HepG2 (cell line): Measurements from ENCODE around the gene SPNS2. TPM values are rescaled to one million over a fixed set of nuclear protein-coding genes. Genes with fewer than 3 reads are reported as not detected.

Experiments
- ATAC-seq: fragments of 200-7000 bp; cut with Tn5 transposase; 3 replicates; pipeline ENCODE4 v1.9.1; 2020; ENCODE audit warnings: mild to moderate bottlenecking, moderate library complexity
- BruUV-seq: library from RNA; stranded (reverse); fragments of 400-500 nt; replicated peaks from 2 replicates; lab custom pipeline; 2021; lab: Mats Ljungman, UMichigan
- CTCF ChIA-PET: fragments of 300-600 bp; formaldehyde crosslinking; extraction: SDS; loops from one replicate; lab custom pipeline; 2021; ENCODE audit warnings: low total read pairs, inconsistent platforms, low intra/inter-chr PET ratio; lab: Yijun Ruan, JAX
- POLR2A ChIA-PET: fragments of 350-600 bp; sonication (Branson Sonifier 250); formaldehyde crosslinking; loops from one replicate; lab custom pipeline; 2020; ENCODE audit warnings: antibody characterized with exemption, inconsistent platforms; lab: Yijun Ruan, JAX
- DNase-seq: peaks from one replicate; pipeline ENCODE4 v3.0.0-alpha.2; 2015; ENCODE audit warnings: low spot score
- FAIRE-seq: peaks from 3 replicates; lab custom pipeline; 2011; peaks lifted over from hg19 to GRCh38; lab: Jason Lieb, UNC
- H2AFZ ChIP-seq: one replicate; pipeline ENCODE4 v1.6.1; 2011; ENCODE audit warnings: low read length, inconsistent platforms
- H3K27ac ChIP-seq: fragments of 300-600 bp; 3 replicates; pipeline ENCODE4 v1.8.0; 2011; ENCODE audit warnings: mixed run types, mild to moderate bottlenecking, mixed read lengths, low read length, inconsistent platforms; ENCODE audit not compliant: insufficient read depth; ENCODE audit errors: extremely low read length
- H3K27me3 ChIP-seq, 2 experiments: fragments of 200-600 bp in 1 of 2; 2 replicates in 1 of 2; 3 replicates in 1 of 2; pipeline versions ENCODE4 v1.6.0 to v1.8.0; 2011; ENCODE audit warnings: low read length in 2 of 2, mild to moderate bottlenecking in 2 of 2, moderate library complexity in 2 of 2, inconsistent platforms in 1 of 2; ENCODE audit not compliant: insufficient read depth in 2 of 2, control insufficient read depth in 1 of 2
- H3K36me3 ChIP-seq, 2 experiments: fragments of 200-600 bp in 1 of 2; replicated peaks in 1 of 2; 2 replicates in 1 of 2; 3 replicates in 1 of 2; pipeline versions ENCODE4 v1.5.1 to v1.8.0; 2011; ENCODE audit warnings: low read length in 2 of 2, inconsistent platforms in 1 of 2; ENCODE audit not compliant: insufficient read depth in 2 of 2, control insufficient read depth in 1 of 2
- H3K4me1 ChIP-seq: 2 replicates; pipeline ENCODE4 v1.5.1; 2012; ENCODE audit warnings: low read length, inconsistent platforms; ENCODE audit not compliant: insufficient read depth
- H3K4me2 ChIP-seq: 2 replicates; pipeline ENCODE4 v1.6.0; 2011; ENCODE audit warnings: low read depth, low read length, inconsistent platforms
- H3K4me3 ChIP-seq, 3 experiments: fragments of 200-600 bp in 1 of 3; sonication (generic), shearing (Covaris generic) in 1 of 3; replicated peaks in 1 of 3; 2 replicates each; pipeline ENCODE4 v1.5.1; 2011 to 2016; ENCODE audit warnings: low read length in 3 of 3, inconsistent platforms in 2 of 3, low read depth in 2 of 3, mild to moderate bottlenecking in 2 of 3, control low read depth in 1 of 3, mixed read lengths in 1 of 3; ENCODE audit not compliant: insufficient read depth in 1 of 3
- H3K79me2 ChIP-seq: one replicate; pipeline ENCODE4 v1.6.1; 2011; ENCODE audit warnings: low read length, inconsistent platforms; ENCODE audit not compliant: insufficient read depth
- H3K9ac ChIP-seq: 2 replicates; pipeline ENCODE4 v1.6.0; 2011; ENCODE audit warnings: mild to moderate bottlenecking, low read depth, low read length, inconsistent platforms; ENCODE audit not compliant: insufficient read depth
- H3K9me3 ChIP-seq: 2 replicates; pipeline ENCODE4 v1.5.1; 2012; ENCODE audit warnings: mild to moderate bottlenecking, low read length
- H4K20me1 ChIP-seq: 2 replicates; pipeline ENCODE4 v1.6.0; 2011; ENCODE audit warnings: inconsistent platforms, mild to moderate bottlenecking, low read length, moderate library complexity; ENCODE audit not compliant: insufficient read depth
- ARNTL ChIP-seq: sonication (generic); formaldehyde crosslinking; IDR thresholded peaks from 2 replicates; pipeline ENCODE4 v1.4.0; 2020; ENCODE audit warnings: mild to moderate bottlenecking, missing genetic modification reagents
- BRCA1 ChIP-seq: sonication (generic); formaldehyde crosslinking; IDR thresholded peaks from 2 replicates; pipeline ENCODE4 v1.4.0; 2020; ENCODE audit warnings: missing genetic modification reagents
- CERS6 ChIP-seq: sonication (generic); formaldehyde crosslinking; IDR thresholded peaks from 2 replicates; pipeline ENCODE4 v1.5.0; 2020; ENCODE audit warnings: missing genetic modification reagents
- NR2F1 ChIP-seq, 2 experiments: fragments of 450-650 bp in 1 of 2; formaldehyde crosslinking in 1 of 2; IDR thresholded peaks; 2 replicates each; pipeline versions ENCODE4 v1.5.0 to v1.6.1; 2016 to 2020; ENCODE audit warnings: mild to moderate bottlenecking in 1 of 2, missing compliant biosample characterization in 1 of 2, missing genetic modification reagents in 1 of 2, moderate library complexity in 1 of 2
- ONECUT2 ChIP-seq: sonication (generic); formaldehyde crosslinking; IDR thresholded peaks from 2 replicates; pipeline ENCODE4 v1.4.0; 2020; ENCODE audit warnings: missing genetic modification reagents
- RBAK ChIP-seq: sonication (generic); formaldehyde crosslinking; IDR thresholded peaks from 2 replicates; pipeline ENCODE4 v1.5.1; 2020; ENCODE audit warnings: mild to moderate bottlenecking, missing genetic modification reagents
- SRF ChIP-seq: IDR thresholded peaks from 2 replicates; pipeline ENCODE4 v1.6.1; 2011; ENCODE audit warnings: mild to moderate bottlenecking, low read depth, low read length, moderate library complexity
- THRA ChIP-seq: sonication (generic); formaldehyde crosslinking; IDR thresholded peaks from 2 replicates; pipeline ENCODE4 v1.4.0; 2020; ENCODE audit warnings: missing genetic modification reagents, borderline replicate concordance
- ZNF557 ChIP-seq: sonication (generic); formaldehyde crosslinking; IDR thresholded peaks from 2 replicates; pipeline ENCODE4 v1.4.0; 2020; ENCODE audit warnings: missing genetic modification reagents
- ZNF781 ChIP-seq: sonication (generic); formaldehyde crosslinking; IDR thresholded peaks from 2 replicates; pipeline ENCODE4 v1.5.1; 2020; ENCODE audit warnings: borderline replicate concordance, mild to moderate bottlenecking, missing genetic modification reagents; ENCODE audit errors: not compliant biosample characterization
- ZNF800 ChIP-seq: sonication (generic); formaldehyde crosslinking; IDR thresholded peaks from 2 replicates; pipeline ENCODE4 v1.4.0; 2020; ENCODE audit warnings: missing genetic modification reagents
- WGBS: methylation state at CpG from one replicate; pipeline ENCODE4 v1.1.6; 2017; ENCODE audit warnings: low lambda C conversion rate; 5-methylcytosine and 5-hydroxymethylcytosine counted together
- in situ Hi-C: cut with HindIII; loops from 2 replicates; pipeline ENCODE4 v1.10.0; 2017; ENCODE audit warnings: low pct_unique_long_range_greater_than_20kb; ENCODE audit not compliant: extremely low pct_ligation_motif_present
- intact Hi-C: fragments of 100-400 bp; cut with micrococcal nuclease; formaldehyde crosslinking; loops from one replicate; pipeline ENCODE4 v1.10.0; 2022; ENCODE audit not compliant: unreplicated experiment
- polyA plus RNA-seq, 8 experiments: library from polyadenylated mRNA; depleted of rRNA in 3 of 8; stranded (reverse) in 7 of 8; unstranded in 1 of 8; fragments of >200 nt; fragmentation: Illumina TruSeq in 4 of 8; extraction: Trizol in 4 of 8; gene quantifications; 2 replicates each; pipeline versions ENCODE4 v1.2.1 to v1.2.3, GENCODE V29; 2011 to 2016; ENCODE audit warnings: low read depth in 4 of 8, missing spikeins in 1 of 8, mixed read lengths in 1 of 8; ENCODE audit not compliant: insufficient read depth in 1 of 8
- total RNA-seq, 5 experiments: library from RNA; depleted of rRNA; stranded (reverse); fragments of >200 nt; fragmentation: Illumina TruSeq; extraction: Trizol; gene quantifications; 2 replicates each; pipeline ENCODE4 v1.2.3, GENCODE V29; 2016; ENCODE audit warnings: low read depth in 1 of 5

Gene SPNS2
- total and polyA plus RNA-seq, 2 of the 13 experiments (the other 11 are each of a cell fraction or from before 2014, with no cell fraction given), result 0.01 TPM; not detected in 1

GRCh38 chr17:4518901-4519300 lies 20.2 kb downstream of the SPNS2 start:
- intact Hi-C loops, result no loop called here
- TF ChIP-seq SRF, result no peak
- TF ChIP-seq ZNF781 (CRISPR knock-in tag), result no peak
- no peak for TF ChIP-seq THRA (CRISPR knock-in tag)
- no peak for TF ChIP-seq CERS6 (CRISPR knock-in tag)
- TF ChIP-seq RBAK (CRISPR knock-in tag), result no peak
- TF ChIP-seq BRCA1 (CRISPR knock-in tag), result no peak
- no peak for TF ChIP-seq ARNTL (CRISPR knock-in tag)
- no peak for TF ChIP-seq ONECUT2 (CRISPR knock-in tag)
- no peak for TF ChIP-seq ZNF557 (CRISPR knock-in tag)
- TF ChIP-seq NR2F1 (CRISPR knock-in tag; IDR thresholded peaks at IDR 0.05), result no peak
- TF ChIP-seq ZNF800 (CRISPR knock-in tag), result no peak
- Histone ChIP-seq H3K79me2 (no peaks in the 10 kb centered on the region), H3K9ac (0 out of 2 replicates have a peak overlapping the region, but pooled peaks have one; percentile 7), H3K9me3 (no peaks in the 10 kb centered on the region), H3K4me2 (peak overlapping the region; percentile 46), H3K27me3 (peaks cover 10 to 61% of the 10 kb centered on the region in 2 experiments), H3K27ac (no peak overlapping the region), H4K20me1 (no peaks in the 10 kb centered on the region), H3K4me1 (peaks cover 15% of the 10 kb centered on the region), H2AFZ (no peak overlapping the region), H3K4me3 (no peak overlapping the region; a peak in 1 of 6 replicates), H3K36me3 (no peaks in the 10 kb centered on the region)
- no peak for DNase-seq
- in situ Hi-C loops, result no loop called here
- WGBS, result 13% methylated on average over 3 of the region's 10 CpGs
- POLR2A ChIA-PET, result no interaction called here
- CTCF ChIA-PET, result no interaction called here
- BruUV-seq, result no TSS peak
- no peak for FAIRE-seq
- ATAC-seq, result peak; percentile 28
